ENCODE measurements around the gene PYGO1. TPM values are rescaled to one million over a fixed set of nuclear protein-coding genes. Genes with fewer than 3 reads are reported as not detected.

Gene PYGO1
- total RNA-seq, 1 experiment from 2014 or later: 0.55 TPM

GRCh38 chr15:55633731-55634130, 45.6 kb upstream of the PYGO1 start (continued):
- TF ChIP-seq ZNF532 (CRISPR knock-in tag; IDR thresholded peaks at IDR 0.05; ENCODE audit: borderline replicate concordance) (no peak), NFYB (CRISPR knock-in tag; conservative IDR thresholded peaks at IDR 0.05; ENCODE audit: low read depth) (no peak), NR1H2 (CRISPR knock-in tag; IDR thresholded peaks at IDR 0.05) (no peak), JUN (CRISPR knock-in tag; IDR thresholded peaks at IDR 0.05) (no peak), TP53 (CRISPR knock-in tag; IDR thresholded peaks at IDR 0.05) (no peak)

- Mint-ChIP-seq H3K27ac (no peak overlapping the region), H3K36me3 (no peaks in the 10 kb centered on the region), H3K4me1 (no peaks in the 10 kb centered on the region), H3K4me3 (no peak overlapping the region), H3K27me3 (ENCODE audit: low read depth) (no peaks in the 10 kb centered on the region; the same call in none of the 2 replicates), H3K9me3 (no peaks in the 10 kb centered on the region)
- ChIA-PET POLR2A (no interaction called here), CTCF (no interaction called here)
- TF ChIP-seq TEAD1 (CRISPR knock-in tag; IDR thresholded peaks at IDR 0.05) (no peak), PRDM15 (CRISPR knock-in tag; IDR thresholded peaks at IDR 0.05) (no peak), IRF1 (CRISPR knock-in tag; IDR thresholded peaks at IDR 0.05) (no peak), HMGA2 (CRISPR knock-in tag; IDR thresholded peaks at IDR 0.05) (no peak), PREB (CRISPR knock-in tag; IDR thresholded peaks at IDR 0.05; ENCODE audit: borderline replicate concordance) (no peak), CREM (CRISPR knock-in tag; IDR thresholded peaks at IDR 0.05) (no peak), CBFB (CRISPR knock-in tag; IDR thresholded peaks at IDR 0.05; ENCODE audit: low read depth) (no peak), E2F5 (CRISPR knock-in tag; IDR thresholded peaks at IDR 0.05) (no peak), CTCF (IDR thresholded peaks at IDR 0.05) (no peak), USF2 (CRISPR knock-in tag; IDR thresholded peaks at IDR 0.05) (no peak), TEAD4 (CRISPR knock-in tag; IDR thresholded peaks at IDR 0.05) (no peak), ZNF263 (CRISPR knock-in tag; IDR thresholded peaks at IDR 0.05; ENCODE audit: low read depth) (no peak), E2F4 (CRISPR knock-in tag; IDR thresholded peaks at IDR 0.05; ENCODE audit: borderline replicate concordance, low read depth) (no peak)
- DNase-seq (ENCODE audit: low spot score) (no peak), ATAC-seq (no peak)
These were observed 44.3 kb upstream of the PYGO1 start for GRCh38 chr15:55632434-55632833.
